ENCODE data around the gene MLLT6. TPM values are rescaled to one million over a fixed set of nuclear protein-coding genes. Genes with fewer than 3 reads are reported as not detected.

The MLLT6 gene
- total and polyA plus RNA-seq, 2 of the 4 experiments (the other 2 are of a cell fraction) = 7.2 to 21.2 TPM

GRCh38 chr17:38721802-38722201, 16.7 kb downstream of the MLLT6 start:
- Histone ChIP-seq H3K4me1 (ENCODE audit: control insufficient read depth, insufficient read depth, low read length) (no peaks in the 10 kb centered on the region; the same call in 1 of the 2 replicates), H4K20me1 (ENCODE audit: insufficient read depth, low read length) (no peaks in the 10 kb centered on the region), H3K79me1 (ENCODE audit: low read depth in 1 of 2, low read length in 2 of 2) (no peaks in the 10 kb centered on the region), H4K8ac (ENCODE audit: low read depth in 2 of 2, low read length in 2 of 2) (no peak overlapping the region), H3K18ac (ENCODE audit: low read depth, low read length) (no peak overlapping the region), H2BK20ac (ENCODE audit: low read depth, low read length) (no peak overlapping the region), H2BK5ac (ENCODE audit: low read depth, low read length, poor library complexity, severe bottlenecking) (no peak overlapping the region), H2BK15ac (ENCODE audit: low read depth, low read length) (no peak overlapping the region), H3K36me3 (ENCODE audit: control insufficient read depth, insufficient read depth, low read length) (peaks cover 43% of the 10 kb centered on the region), H3K56ac (ENCODE audit: extremely low read depth, insufficient read depth, low read length) (no peak overlapping the region), H2AFZ (replicated peaks; ENCODE audit: low read length, poor library complexity) (no peak overlapping the region), H3K27ac (ENCODE audit: insufficient read depth, low read length) (no peak overlapping the region), H3K14ac (replicated peaks; ENCODE audit: low read depth, low read length) (no peak overlapping the region), H2AK9ac (replicated peaks; ENCODE audit: low read depth, low read length, poor library complexity) (no peak overlapping the region), H3K9me1 (ENCODE audit: insufficient read depth, low read length) (no peaks in the 10 kb centered on the region), H3K9me3 (ENCODE audit: control insufficient read depth, insufficient read depth, low read length) (no peaks in the 10 kb centered on the region), H4K91ac (ENCODE audit: insufficient read depth, low read depth, low read length) (no peak overlapping the region), H3K4me3 (ENCODE audit: insufficient read depth, low read depth, low read length) (no peak overlapping the region), H3K4ac (ENCODE audit: low read depth, low read length) (no peak overlapping the region), H3K27me3 (ENCODE audit: control insufficient read depth, insufficient read depth, low read length) (no peaks in the 10 kb centered on the region), H3K23ac (ENCODE audit: low read depth, low read length) (no peak overlapping the region), H3K4me2 (ENCODE audit: low read depth, low read length) (no peak overlapping the region), H2BK120ac (ENCODE audit: low read depth, low read length) (no peak overlapping the region), H2AK5ac (ENCODE audit: low read depth, low read length) (no peak overlapping the region), H4K5ac (ENCODE audit: low read depth, low read length) (no peak overlapping the region), H3K9ac (ENCODE audit: low read depth, low read length) (no peak overlapping the region)
- dilution Hi-C loops (cut with HindIII; ENCODE audit: low sequenced_read_pairs, unreplicated experiment) = no loop called here
- ChIA-PET POLR2A (ENCODE audit: unreplicated experiment) (no interaction called here), CTCF (no interaction called here)
- no CpG with 5 or more reads among the region's 16 CpGs for WGBS, 2 experiments (ENCODE audit: extremely low coverage in 2 of 2, insufficient read length in 1 of 2)
- no peak for TF ChIP-seq BHLHE40 (IDR thresholded peaks at IDR 0.05; ENCODE audit: low read depth, low read length)
- TF ChIP-seq SMC3 (IDR thresholded peaks at IDR 0.05; ENCODE audit: low read depth, low read length) = no peak
- TF ChIP-seq CTCF (conservative IDR thresholded peaks at IDR 0.05; ENCODE audit: low read depth, low read length) = no peak
- TF ChIP-seq ELK1 (IDR thresholded peaks at IDR 0.05; ENCODE audit: borderline replicate concordance, low read depth, low read length) = no peak
- no peak for TF ChIP-seq MAZ (IDR thresholded peaks at IDR 0.05; ENCODE audit: borderline replicate concordance, low read depth, low read length)
- intact Hi-C loops (cut with micrococcal nuclease) = no loop called here
- no TSS peak for BruUV-seq (replicated peaks)
- ATAC-seq (ENCODE audit: low read depth) (no peak), DNase-seq (no peak)
- in situ Hi-C loops (cut with MboI; ENCODE audit: low sequenced_read_pairs) = no loop called here
